ENCODE results near the gene ARHGAP20. TPM values are rescaled to one million over a fixed set of nuclear protein-coding genes. Genes with fewer than 3 reads are reported as not detected.

The ARHGAP20 gene
- 2.0 and 2.5 TPM in 2 replicates for total RNA-seq (2012; rRNA removed)

DNA sequence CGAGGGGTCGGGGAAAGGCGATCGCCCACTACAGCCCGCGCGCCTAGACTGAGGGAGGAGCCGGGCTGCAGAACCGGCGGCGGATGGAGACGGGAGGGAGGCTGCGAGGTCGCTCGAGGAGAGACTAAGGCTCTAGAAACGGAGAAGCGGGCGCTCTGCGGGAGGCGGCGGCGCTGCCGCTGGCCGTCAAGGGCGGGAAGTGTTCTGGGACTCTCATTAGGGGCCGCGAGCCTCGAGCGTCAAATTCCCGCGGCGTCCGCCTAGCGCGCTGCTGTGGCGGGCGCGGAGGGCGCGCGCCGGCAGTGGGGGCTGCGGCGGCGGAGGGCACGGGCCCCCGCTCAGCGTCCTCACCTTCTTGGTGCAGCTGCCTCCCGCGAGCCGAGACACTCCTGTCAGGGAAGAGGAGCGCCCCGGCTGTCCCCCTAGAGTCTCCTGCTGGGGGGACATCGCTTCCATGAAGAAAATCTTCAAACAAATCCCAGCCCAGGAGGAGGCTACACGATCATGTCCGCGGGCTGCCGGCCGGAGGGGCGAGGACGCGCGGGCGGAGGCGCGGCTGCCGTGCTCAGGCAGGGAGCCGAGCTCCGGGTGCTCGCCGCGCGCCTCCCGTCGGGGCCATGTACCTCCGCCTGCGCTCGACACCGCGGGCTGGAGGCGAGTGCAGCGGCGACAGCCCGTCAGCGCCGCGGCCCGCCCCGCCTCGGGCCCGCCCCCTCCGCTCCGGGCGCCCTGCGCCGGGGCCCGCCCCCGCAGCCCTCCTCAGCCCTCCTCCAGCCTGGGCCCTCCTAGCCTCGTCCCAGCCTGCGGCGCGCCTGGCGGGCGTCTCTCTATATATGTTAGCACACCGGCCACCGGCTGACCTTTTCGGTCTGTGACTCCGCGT is at the start of gene ARHGAP20:
TSS of gene ARHGAP20 (minus strand) at position 662 of the 883 bp plus-strand sequence. CDS start at position 456, 206 bp downstream.
- H3K9me3 ChIP-seq (replicated peaks; ENCODE audit: low read length): no peaks in the 10 kb centered on the region
- peaks cover 4% of the 10 kb centered on the region for H3K27me3 ChIP-seq (ENCODE audit: control insufficient read depth, insufficient read depth, low read length)

DNA sequence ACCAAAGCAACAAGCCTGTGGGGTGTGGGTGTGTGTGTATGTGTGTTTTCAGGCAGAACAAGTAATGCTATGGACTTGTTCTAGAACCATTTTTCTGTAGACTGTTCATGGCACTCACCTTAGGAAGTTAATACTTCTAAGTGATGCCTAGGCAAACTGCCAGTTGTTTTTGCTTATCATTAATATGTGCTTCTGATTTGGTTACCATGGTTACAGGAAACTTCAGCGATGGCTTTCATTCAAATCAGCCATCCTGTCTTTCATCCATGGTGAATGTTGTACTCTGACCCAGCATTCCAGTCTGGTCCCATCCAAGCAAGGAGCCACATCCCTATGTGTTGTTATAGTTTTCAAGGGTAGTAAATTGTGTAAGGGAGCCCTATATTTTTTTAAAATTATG is 49.8 kb upstream of the ARHGAP20 start:
- Histone ChIP-seq H3K4me3 (ENCODE audit: low read length) (no peak overlapping the region), H3K27me3 (ENCODE audit: control insufficient read depth, insufficient read depth, low read length) (no peaks in the 10 kb centered on the region), H3K4me1 (ENCODE audit: control insufficient read depth, insufficient read depth, low read length) (peaks cover 40% of the 10 kb centered on the region)

More for the DNA sequence above, at the start of gene ARHGAP20:
- Histone ChIP-seq H3K4me2 (ENCODE audit: low read length) (peak within 1 kb of the TSS; percentile 85), H3K36me3 (ENCODE audit: insufficient read depth, low read length) (no peaks in the 10 kb centered on the region), H3K4me1 (ENCODE audit: control insufficient read depth, insufficient read depth, low read length) (peaks cover 34% of the 10 kb centered on the region), H3K4me3 (ENCODE audit: low read length) (peak within 1 kb of the TSS; percentile 77), H3K9ac (ENCODE audit: low read depth, low read length) (peak within 1 kb of the TSS; percentile 57)

DNA sequence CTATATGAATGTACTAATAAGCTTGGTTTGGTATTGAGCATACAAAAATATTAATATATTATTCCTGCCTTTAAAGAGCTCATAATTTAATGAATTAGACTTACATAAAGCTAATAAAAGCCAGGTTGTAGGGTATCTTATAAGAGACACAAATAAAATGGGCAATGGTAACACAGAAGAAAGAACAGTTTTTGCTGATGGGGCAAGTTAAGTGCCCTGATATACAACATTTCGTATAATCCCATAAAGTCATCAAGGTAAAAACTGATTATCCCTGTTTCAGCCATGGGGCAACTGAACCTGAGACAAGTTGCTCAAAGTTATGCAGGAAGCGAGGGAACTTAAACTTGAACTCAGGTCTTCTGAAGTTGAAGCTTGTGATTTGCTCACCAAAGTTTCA is 48.9 kb upstream of the ARHGAP20 start:
- H3K9ac ChIP-seq (ENCODE audit: low read depth, low read length): no peak overlapping the region
- H3K4me3 ChIP-seq (ENCODE audit: low read length): no peak overlapping the region
- H3K4me2 ChIP-seq (ENCODE audit: low read length): no peak overlapping the region
- peaks cover 40% of the 10 kb centered on the region for H3K4me1 ChIP-seq (ENCODE audit: control insufficient read depth, insufficient read depth, low read length)
- H3K9me3 ChIP-seq (replicated peaks; ENCODE audit: low read length): no peaks in the 10 kb centered on the region
- no peaks in the 10 kb centered on the region for H3K27me3 ChIP-seq (ENCODE audit: control insufficient read depth, insufficient read depth, low read length)
- H3K36me3 ChIP-seq (ENCODE audit: insufficient read depth, low read length): no peaks in the 10 kb centered on the region

More for the DNA sequence above, 49.8 kb upstream of the ARHGAP20 start:
- no peak overlapping the region for H3K9ac ChIP-seq (ENCODE audit: low read depth, low read length)
- H3K4me2 ChIP-seq (ENCODE audit: low read length): no peak overlapping the region
- H3K9me3 ChIP-seq (replicated peaks; ENCODE audit: low read length): no peaks in the 10 kb centered on the region
- no peaks in the 10 kb centered on the region for H3K36me3 ChIP-seq (ENCODE audit: insufficient read depth, low read length)

GRCh38 chr11:110759972-110760381 is 47.7 kb upstream of the ARHGAP20 start:
- H3K9me3 ChIP-seq (replicated peaks; ENCODE audit: low read length): no peaks in the 10 kb centered on the region
- H3K4me2 ChIP-seq (ENCODE audit: low read length): peak overlapping the region; percentile 38
- H3K9ac ChIP-seq (ENCODE audit: low read depth, low read length): no peak overlapping the region
- no peak overlapping the region for H3K4me3 ChIP-seq (ENCODE audit: low read length)
- H3K27me3 ChIP-seq (ENCODE audit: control insufficient read depth, insufficient read depth, low read length): no peaks in the 10 kb centered on the region
- H3K4me1 ChIP-seq (ENCODE audit: control insufficient read depth, insufficient read depth, low read length): peaks cover 40% of the 10 kb centered on the region
- no peaks in the 10 kb centered on the region for H3K36me3 ChIP-seq (ENCODE audit: insufficient read depth, low read length)

- no peak overlapping the region for H3K4me2 ChIP-seq (ENCODE audit: low read length)
- no peak overlapping the region for H3K9ac ChIP-seq (ENCODE audit: low read depth, low read length)
- peaks cover 22% of the 10 kb centered on the region for H3K4me1 ChIP-seq (ENCODE audit: control insufficient read depth, insufficient read depth, low read length)
- no peaks in the 10 kb centered on the region for H3K9me3 ChIP-seq (replicated peaks; ENCODE audit: low read length)
- H3K27me3 ChIP-seq (ENCODE audit: control insufficient read depth, insufficient read depth, low read length): no peaks in the 10 kb centered on the region
- H3K36me3 ChIP-seq (ENCODE audit: insufficient read depth, low read length): no peaks in the 10 kb centered on the region
- H3K4me3 ChIP-seq (ENCODE audit: low read length): no peak overlapping the region
Observed at GRCh38 chr11:110757962-110758755, 45.9 kb upstream of the ARHGAP20 start.

DNA sequence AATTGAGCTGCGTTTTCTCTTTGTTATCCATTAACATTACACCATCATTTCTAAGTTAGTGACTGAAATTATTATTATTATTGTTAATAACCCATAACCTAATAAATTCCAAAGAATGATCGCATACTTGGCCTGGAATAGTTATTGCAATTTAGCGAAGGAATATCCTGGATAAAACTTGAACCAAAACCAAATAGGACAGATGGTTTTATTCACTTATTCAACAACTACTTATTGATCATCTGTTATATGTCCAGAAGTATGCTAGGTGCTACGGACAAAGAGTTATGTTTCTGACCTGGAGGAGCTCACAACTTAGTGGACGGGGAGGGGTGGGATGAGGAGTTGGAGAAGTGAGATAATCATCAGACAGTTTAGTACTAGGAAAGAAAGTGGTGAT is 44.8 kb upstream of the ARHGAP20 start:
- H3K4me3 ChIP-seq (ENCODE audit: low read length): no peak overlapping the region
- H3K36me3 ChIP-seq (ENCODE audit: insufficient read depth, low read length): no peaks in the 10 kb centered on the region
- H3K9me3 ChIP-seq (replicated peaks; ENCODE audit: low read length): no peaks in the 10 kb centered on the region
- H3K27me3 ChIP-seq (ENCODE audit: control insufficient read depth, insufficient read depth, low read length): no peaks in the 10 kb centered on the region
- H3K4me1 ChIP-seq (ENCODE audit: control insufficient read depth, insufficient read depth, low read length): peaks cover 12% of the 10 kb centered on the region
- no peak overlapping the region for H3K4me2 ChIP-seq (ENCODE audit: low read length)
- no peak overlapping the region for H3K9ac ChIP-seq (ENCODE audit: low read depth, low read length)

GRCh38 chr11:110755941-110756340 is 43.7 kb upstream of the ARHGAP20 start:
- H3K4me2 ChIP-seq (ENCODE audit: low read length): no peak overlapping the region
- no peak overlapping the region for H3K9ac ChIP-seq (ENCODE audit: low read depth, low read length)
- H3K9me3 ChIP-seq (replicated peaks; ENCODE audit: low read length): no peaks in the 10 kb centered on the region
- no peaks in the 10 kb centered on the region for H3K36me3 ChIP-seq (ENCODE audit: insufficient read depth, low read length)
- peaks cover 11% of the 10 kb centered on the region for H3K4me1 ChIP-seq (ENCODE audit: control insufficient read depth, insufficient read depth, low read length)
- H3K4me3 ChIP-seq (ENCODE audit: low read length): no peak overlapping the region
- H3K27me3 ChIP-seq (ENCODE audit: control insufficient read depth, insufficient read depth, low read length): no peaks in the 10 kb centered on the region

GRCh38 chr11:110752890-110753289 is 40.7 kb upstream of the ARHGAP20 start:
- no peak overlapping the region for H3K9ac ChIP-seq (ENCODE audit: low read depth, low read length)
- H3K4me2 ChIP-seq (ENCODE audit: low read length): no peak overlapping the region
- no peaks in the 10 kb centered on the region for H3K36me3 ChIP-seq (ENCODE audit: insufficient read depth, low read length)
- no peak overlapping the region for H3K4me3 ChIP-seq (ENCODE audit: low read length)
- peaks cover 3% of the 10 kb centered on the region for H3K4me1 ChIP-seq (ENCODE audit: control insufficient read depth, insufficient read depth, low read length)
- no peaks in the 10 kb centered on the region for H3K27me3 ChIP-seq (ENCODE audit: control insufficient read depth, insufficient read depth, low read length)
- no peaks in the 10 kb centered on the region for H3K9me3 ChIP-seq (replicated peaks; ENCODE audit: low read length)

DNA sequence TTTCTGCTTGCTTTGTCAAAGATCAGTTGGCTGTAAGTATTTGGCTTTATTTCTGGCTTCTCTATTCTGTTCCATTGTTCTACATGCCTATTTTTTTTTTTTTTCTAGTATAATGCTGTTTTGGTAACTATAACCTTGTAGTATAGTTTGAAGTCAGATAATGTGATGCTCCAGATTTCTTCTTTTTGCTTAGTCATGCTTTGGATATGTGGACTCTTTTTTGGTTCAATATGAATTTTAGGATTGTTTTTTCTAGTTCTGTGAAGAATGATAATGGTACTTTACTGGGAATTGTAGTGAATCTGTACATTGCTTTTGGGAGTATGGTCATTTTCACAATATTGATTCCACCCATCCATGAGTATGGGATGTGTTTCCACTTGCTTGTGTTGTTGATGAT is 37.9 kb upstream of the ARHGAP20 start:
- Histone ChIP-seq H3K9me3 (replicated peaks; ENCODE audit: low read length) (no peaks in the 10 kb centered on the region), H3K4me1 (ENCODE audit: control insufficient read depth, insufficient read depth, low read length) (no peaks in the 10 kb centered on the region), H3K36me3 (ENCODE audit: insufficient read depth, low read length) (no peaks in the 10 kb centered on the region), H3K9ac (ENCODE audit: low read depth, low read length) (no peak overlapping the region), H3K4me3 (ENCODE audit: low read length) (no peak overlapping the region), H3K4me2 (ENCODE audit: low read length) (no peak overlapping the region), H3K27me3 (ENCODE audit: control insufficient read depth, insufficient read depth, low read length) (no peaks in the 10 kb centered on the region)

- H3K27me3 ChIP-seq (ENCODE audit: control insufficient read depth, insufficient read depth, low read length): no peaks in the 10 kb centered on the region
- no peak overlapping the region for H3K4me2 ChIP-seq (ENCODE audit: low read length)
- H3K9ac ChIP-seq (ENCODE audit: low read depth, low read length): no peak overlapping the region
- no peaks in the 10 kb centered on the region for H3K4me1 ChIP-seq (ENCODE audit: control insufficient read depth, insufficient read depth, low read length)
- no peaks in the 10 kb centered on the region for H3K36me3 ChIP-seq (ENCODE audit: insufficient read depth, low read length)
- H3K4me3 ChIP-seq (ENCODE audit: low read length): no peak overlapping the region
- H3K9me3 ChIP-seq (replicated peaks; ENCODE audit: low read length): no peaks in the 10 kb centered on the region
Observed at GRCh38 chr11:110747531-110747930, 35.3 kb upstream of the ARHGAP20 start.

GRCh38 chr11:110738641-110739040 is 26.4 kb upstream of the ARHGAP20 start:
- no peak overlapping the region for H3K9ac ChIP-seq (ENCODE audit: low read depth, low read length)
- H3K9me3 ChIP-seq (replicated peaks; ENCODE audit: low read length): no peaks in the 10 kb centered on the region
- H3K36me3 ChIP-seq (ENCODE audit: insufficient read depth, low read length): no peaks in the 10 kb centered on the region
- H3K4me1 ChIP-seq (ENCODE audit: control insufficient read depth, insufficient read depth, low read length): no peaks in the 10 kb centered on the region
- H3K27me3 ChIP-seq (ENCODE audit: control insufficient read depth, insufficient read depth, low read length): no peaks in the 10 kb centered on the region
- H3K4me2 ChIP-seq (ENCODE audit: low read length): no peak overlapping the region
- H3K4me3 ChIP-seq (ENCODE audit: low read length): no peak overlapping the region

Measured in skeletal muscle satellite cell (primary cell).